HuH-7.5 (cell line): ENCODE measurements around the gene DGKZ.

Experiments used
- DNase-seq: peaks from one replicate; pipeline ENCODE4 v3.0.0; 2011; ENCODE audit warnings: low spot score

Gene DGKZ

GRCh38 chr11:46392421-46393230 is 45.4 kb downstream of the DGKZ start:
- DNase-seq, result peak; percentile 97

- DNase-seq, result no peak
These were observed 46.0 kb downstream of the DGKZ start for GRCh38 chr11:46393231-46393616.

GRCh38 chr11:46393759-46394158 is 46.5 kb downstream of the DGKZ start:
- no peak for DNase-seq

GRCh38 chr11:46397526-46397925 is 50.3 kb downstream of the DGKZ start:
- DNase-seq, result no peak

GRCh38 chr11:46402957-46403902 is 56.0 kb downstream of the DGKZ start:
- no peak for DNase-seq

- no peak for DNase-seq
These were observed 57.3 kb downstream of the DGKZ start for GRCh38 chr11:46404476-46405017.

GRCh38 chr11:46407635-46408034 is 60.4 kb downstream of the DGKZ start:
- no peak for DNase-seq

- no peak for DNase-seq
These were observed 61.2 kb downstream of the DGKZ start for GRCh38 chr11:46408407-46408986.

GRCh38 chr11:46410021-46410420 is 62.8 kb downstream of the DGKZ start:
- no peak for DNase-seq

GRCh38 chr11:46413760-46414465 is 66.7 kb downstream of the DGKZ start:
- no peak for DNase-seq

- DNase-seq, result no peak
These were observed 67.2 kb downstream of the DGKZ start for GRCh38 chr11:46414466-46414796.

- no peak for DNase-seq
These were observed 67.6 kb downstream of the DGKZ start for GRCh38 chr11:46414879-46415278.

- no peak for DNase-seq
These were observed 70.4 kb downstream of the DGKZ start for GRCh38 chr11:46417711-46418110.

GRCh38 chr11:46418751-46419150 is 71.5 kb downstream of the DGKZ start:
- no peak for DNase-seq

GRCh38 chr11:46420513-46420912 is 73.2 kb downstream of the DGKZ start:
- no peak for DNase-seq

- no peak for DNase-seq
These were observed 74.1 kb downstream of the DGKZ start for GRCh38 chr11:46421257-46421880.

- DNase-seq, result no peak
These were observed 75.3 kb downstream of the DGKZ start for GRCh38 chr11:46422588-46422987.

GRCh38 chr11:46426233-46426991 is 79.1 kb downstream of the DGKZ start:
- DNase-seq, result no peak

- DNase-seq, result no peak
These were observed 80.1 kb downstream of the DGKZ start for GRCh38 chr11:46427364-46427763.

GRCh38 chr11:46429717-46430116 is 82.5 kb downstream of the DGKZ start:
- DNase-seq, result no peak
